ENCODE measurements around the gene PJVK. TPM values are rescaled to one million over a fixed set of nuclear protein-coding genes. Genes with fewer than 3 reads are reported as not detected.

The PJVK gene
- polyA plus RNA-seq, 3 donors: 1.4 TPM; not detected in 2

GRCh38 chr2:178496049-178496448 is 44.9 kb downstream of the PJVK start:
- Histone ChIP-seq H3K27me3 (ENCODE audit: control insufficient read depth in 2 of 2, insufficient read depth in 2 of 2, low read length in 2 of 2) (no peaks in the 10 kb centered on the region), H3K9me3 (replicated peaks in 1 of 2; ENCODE audit: control insufficient read depth in 1 of 2, insufficient read depth in 1 of 2, low read length in 2 of 2) (no peaks in the 10 kb centered on the region), H3K27ac (ENCODE audit: low read depth in 1 of 2, low read length in 2 of 2) (no peak overlapping the region), H3K79me2 (ENCODE audit: insufficient read depth, low read length) (no peaks in the 10 kb centered on the region), H3K4me3 (replicated peaks in 1 of 3; ENCODE audit: low read depth in 2 of 3, low read length in 3 of 3) (no peak overlapping the region), H3K4me1 (ENCODE audit: control insufficient read depth in 1 of 2, insufficient read depth in 2 of 2, low read length in 2 of 2) (no peaks in the 10 kb centered on the region), H3K9ac (ENCODE audit: insufficient read depth, low read length, poor library complexity, severe bottlenecking) (no peak overlapping the region), H3K4me2 (replicated peaks; ENCODE audit: extremely low read depth, low read length, poor library complexity, severe bottlenecking) (no peak overlapping the region), H2AFZ (ENCODE audit: insufficient read depth, low read depth, low read length, poor library complexity, severe bottlenecking) (no peak overlapping the region), H4K20me1 (ENCODE audit: insufficient read depth, low read length) (no peaks in the 10 kb centered on the region), H3K36me3 (replicated peaks in 1 of 2; ENCODE audit: control insufficient read depth in 1 of 2, insufficient read depth in 2 of 2, low read length in 2 of 2) (peaks cover 95 to 96% of the 10 kb centered on the region in 2 donors)
- no peaks in the 10 kb centered on the region for H3K27me3 Mint-ChIP-seq (ENCODE audit: low read depth in 3 of 3)
- WGBS (ENCODE audit: insufficient coverage): no CpG with 5 or more reads among the region's 4 CpGs
- H3K9me3 Mint-ChIP-seq: no peaks in the 10 kb centered on the region
- TF ChIP-seq CTCF (IDR thresholded peaks at IDR 0.05): no peak
- H3K27ac Mint-ChIP-seq: peak overlapping the region in 2 of 7 donors; percentile 2 to 22
- H3K36me3 Mint-ChIP-seq: peaks cover 83 to 86% of the 10 kb centered on the region in 2 donors
- no peak for DNase-seq
- no peak overlapping the region for H3K4me3 Mint-ChIP-seq
- peaks cover 2% of the 10 kb centered on the region for H3K4me1 Mint-ChIP-seq
- intact Hi-C loops (cut with micrococcal nuclease): no loop called here

- no peaks in the 10 kb centered on the region for H3K4me1 Mint-ChIP-seq
- H3K9me3 Mint-ChIP-seq: no peaks in the 10 kb centered on the region
- no peaks in the 10 kb centered on the region for H3K4me1 ChIP-seq (ENCODE audit: control insufficient read depth in 1 of 2, insufficient read depth in 2 of 2, low read length in 2 of 2)
- H3K36me3 ChIP-seq (replicated peaks in 1 of 2; ENCODE audit: control insufficient read depth in 1 of 2, insufficient read depth in 2 of 2, low read length in 2 of 2): peaks cover 97% of the 10 kb centered on the region in 2 donors
- no peak for TF ChIP-seq CTCF (IDR thresholded peaks at IDR 0.05)
- no peak overlapping the region for H3K4me3 ChIP-seq (replicated peaks in 1 of 3; ENCODE audit: low read depth in 2 of 3, low read length in 3 of 3)
- H3K36me3 Mint-ChIP-seq: peaks cover 88 to 89% of the 10 kb centered on the region in 2 donors
- no peak overlapping the region for H3K27ac ChIP-seq (ENCODE audit: low read depth in 1 of 2, low read length in 2 of 2)
- H3K4me2 ChIP-seq (replicated peaks; ENCODE audit: extremely low read depth, low read length, poor library complexity, severe bottlenecking): no peak overlapping the region
- H3K9ac ChIP-seq (ENCODE audit: insufficient read depth, low read length, poor library complexity, severe bottlenecking): no peak overlapping the region
- H2AFZ ChIP-seq (ENCODE audit: insufficient read depth, low read depth, low read length, poor library complexity, severe bottlenecking): no peak overlapping the region
- intact Hi-C loops (cut with micrococcal nuclease): no loop called here
- H3K9me3 ChIP-seq (replicated peaks in 1 of 2; ENCODE audit: control insufficient read depth in 1 of 2, insufficient read depth in 1 of 2, low read length in 2 of 2): no peaks in the 10 kb centered on the region
- H3K4me3 Mint-ChIP-seq: no peak overlapping the region
- no peak overlapping the region for H3K27ac Mint-ChIP-seq
- H3K27me3 Mint-ChIP-seq (ENCODE audit: low read depth in 3 of 3): no peaks in the 10 kb centered on the region
- H4K20me1 ChIP-seq (ENCODE audit: insufficient read depth, low read length): no peaks in the 10 kb centered on the region
- no peak for DNase-seq
- no peaks in the 10 kb centered on the region for H3K79me2 ChIP-seq (ENCODE audit: insufficient read depth, low read length)
- H3K27me3 ChIP-seq (ENCODE audit: control insufficient read depth in 2 of 2, insufficient read depth in 2 of 2, low read length in 2 of 2): no peaks in the 10 kb centered on the region
Measured at GRCh38 chr2:178498137-178498536, 47.0 kb downstream of the PJVK start.
